ENCODE measurements around the gene KIRREL3. TPM values are rescaled to one million over a fixed set of nuclear protein-coding genes. Genes with fewer than 3 reads are reported as not detected.

KIRREL3 gene
- total and polyA plus RNA-seq, 4 donors, result 0.02 to 0.71 (median 0.15) TPM; not detected in 1

GRCh38 chr11:126999366-126999765 is 1.2 kb downstream of the KIRREL3 start:
- Histone ChIP-seq H3K4me3 (no peak overlapping the region), H3K9ac (ENCODE audit: insufficient read depth in 1 of 2, low read length in 2 of 2) (no peak overlapping the region), H3K27me3 (ENCODE audit: control insufficient read depth in 3 of 3, insufficient read depth in 3 of 3, low read length in 2 of 3) (peaks cover 11 to 73% (median 69%) of the 10 kb centered on the region in 3 donors), H3K27ac (ENCODE audit: low read depth in 1 of 2, low read length in 1 of 2) (no peak overlapping the region), H3K36me3 (ENCODE audit: control insufficient read depth in 4 of 4, insufficient read depth in 4 of 4, low read length in 4 of 4) (no peaks in the 10 kb centered on the region), H3K4me1 (ENCODE audit: control insufficient read depth in 5 of 5, insufficient read depth in 5 of 5, low read length in 5 of 5) (peaks cover 0 to 20% (median 9%) of the 10 kb centered on the region in 5 donors), H3K9me3 (ENCODE audit: control insufficient read depth in 4 of 4, insufficient read depth in 3 of 4, low read length in 3 of 4) (peaks cover 0 to 2% (median 0%) of the 10 kb centered on the region in 4 donors)
- ATAC-seq (ENCODE audit: insufficient read depth, low FRiP score) (no peak), DNase-seq (no peak)
- TF ChIP-seq CTCF (IDR thresholded peaks at IDR 0.05; ENCODE audit: control extremely low read depth, extremely low read depth), result no peak
- 63 to 69% methylated on average over 5 of the region's 5 CpGs for WGBS, 2 donors

- no peak for DNase-seq
- Histone ChIP-seq H3K27me3 (ENCODE audit: control insufficient read depth in 3 of 3, insufficient read depth in 3 of 3, low read length in 2 of 3) (peaks cover 5 to 62% (median 56%) of the 10 kb centered on the region in 3 donors), H3K4me3 (no peak overlapping the region), H3K4me1 (ENCODE audit: control insufficient read depth in 5 of 5, insufficient read depth in 5 of 5, low read length in 5 of 5) (peaks cover 0 to 11% (median 6%) of the 10 kb centered on the region in 5 donors), H3K9ac (ENCODE audit: insufficient read depth in 1 of 2, low read length in 2 of 2) (no peak overlapping the region), H3K9me3 (ENCODE audit: control insufficient read depth in 4 of 4, insufficient read depth in 3 of 4, low read length in 3 of 4) (no peaks in the 10 kb centered on the region), H3K27ac (ENCODE audit: low read depth in 1 of 2, low read length in 1 of 2) (no peak overlapping the region), H3K36me3 (ENCODE audit: control insufficient read depth in 4 of 4, insufficient read depth in 4 of 4, low read length in 4 of 4) (no peaks in the 10 kb centered on the region)
- ATAC-seq (ENCODE audit: insufficient read depth, low FRiP score), result no peak
- TF ChIP-seq CTCF (IDR thresholded peaks at IDR 0.05; ENCODE audit: control extremely low read depth, extremely low read depth), result no peak
- WGBS, 2 donors, result 74 to 79% methylated on average over 4 of the region's 4 CpGs
These were observed 2.9 kb downstream of the KIRREL3 start for GRCh38 chr11:126997641-126998040.

GRCh38 chr11:126997196-126997595 is 3.4 kb downstream of the KIRREL3 start:
- DNase-seq (no peak), ATAC-seq (ENCODE audit: insufficient read depth, low FRiP score) (no peak)
- TF ChIP-seq CTCF (IDR thresholded peaks at IDR 0.05; ENCODE audit: control extremely low read depth, extremely low read depth), result no peak
- Histone ChIP-seq H3K27me3 (ENCODE audit: control insufficient read depth in 3 of 3, insufficient read depth in 3 of 3, low read length in 2 of 3) (peaks cover 5 to 58% (median 52%) of the 10 kb centered on the region in 3 donors), H3K36me3 (ENCODE audit: control insufficient read depth in 4 of 4, insufficient read depth in 4 of 4, low read length in 4 of 4) (no peaks in the 10 kb centered on the region), H3K4me1 (ENCODE audit: control insufficient read depth in 5 of 5, insufficient read depth in 5 of 5, low read length in 5 of 5) (peaks cover 0 to 9% (median 6%) of the 10 kb centered on the region in 5 donors), H3K9ac (ENCODE audit: insufficient read depth in 1 of 2, low read length in 2 of 2) (no peak overlapping the region), H3K4me3 (no peak overlapping the region), H3K27ac (ENCODE audit: low read depth in 1 of 2, low read length in 1 of 2) (no peak overlapping the region), H3K9me3 (ENCODE audit: control insufficient read depth in 4 of 4, insufficient read depth in 3 of 4, low read length in 3 of 4) (no peaks in the 10 kb centered on the region)
- WGBS, 2 donors, result 55 to 65% methylated on average over 5 of the region's 5 CpGs
